ENCODE measurements around the gene ZNF496. TPM values are rescaled to one million over a fixed set of nuclear protein-coding genes. Genes with fewer than 3 reads are reported as not detected.
A peak's percentile ranks its signal among the peaks of the same experiment; 100 is the strongest.

ZNF496 gene
- 66.5 and 72.9 TPM in 2 replicates for total RNA-seq (2021)
- long read RNA-seq, full-length matches to known transcripts = 14 of 247 reads
- long read RNA-seq, partial matches to known transcripts = 21 of 247 reads
- long read RNA-seq, other reads (novel, unspliced or antisense) = 212 of 247 reads

DNA sequence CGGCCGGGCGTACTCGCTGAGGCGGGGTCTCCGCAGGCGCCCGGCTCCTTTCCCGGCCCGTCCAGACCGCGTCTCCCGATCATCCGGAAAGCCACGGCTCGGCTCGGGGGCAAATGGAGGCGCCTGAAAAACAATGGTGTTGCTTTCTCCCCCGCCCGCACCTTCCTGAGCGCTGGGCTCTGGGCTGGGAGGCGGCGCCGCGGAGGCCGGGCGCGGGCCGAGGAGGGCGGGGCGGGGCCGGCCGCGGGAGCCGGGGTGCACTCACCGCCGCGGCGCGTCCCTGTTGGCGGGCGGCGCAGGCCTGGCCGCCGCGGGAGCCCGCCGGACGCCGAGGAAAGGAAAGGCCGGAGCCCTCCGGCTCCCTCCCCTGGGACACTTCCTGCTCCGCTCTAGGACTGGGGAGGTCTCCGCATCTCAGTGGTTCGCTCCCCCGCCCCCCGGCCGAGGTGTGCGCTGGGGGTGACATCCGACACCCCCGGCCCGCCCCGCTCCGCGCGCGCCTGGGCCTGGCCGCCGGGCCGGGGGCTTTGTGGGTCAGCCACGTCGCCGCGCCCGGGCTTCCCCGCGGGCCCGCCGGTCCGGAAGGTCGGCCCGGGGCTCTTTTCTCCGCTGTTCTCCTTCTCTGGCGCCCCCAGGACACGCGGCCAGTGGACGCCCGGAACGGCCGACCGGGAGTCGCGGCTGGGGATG lies at the start of gene ZNF496:
ZNF496 (minus strand) TSS at position 343 of the 690 bp plus-strand sequence. CDS start 2,289 bp downstream, outside the sequence.
- no peak within 1 kb of the TSS for H2AFZ ChIP-seq (ENCODE audit: low read length)
- WGBS (ENCODE audit: extremely low coverage, insufficient read length, low lambda C conversion rate) = no CpG with 5 or more reads among the region's 93 CpGs

More for the DNA sequence above, at the start of gene ZNF496:
- Histone ChIP-seq H4K20me1 (ENCODE audit: control insufficient read depth, insufficient read depth, insufficient read length) (no peaks in the 10 kb centered on the region), H4K91ac (ENCODE audit: insufficient read length, low read depth, low read length) (no peak within 1 kb of the TSS), H3K27ac (ENCODE audit: insufficient read length, low read depth, low read length) (no peak within 1 kb of the TSS), H2BK12ac (ENCODE audit: insufficient read length, low read depth, low read length) (no peak within 1 kb of the TSS), H3K79me1 (ENCODE audit: insufficient read depth, low read depth, low read length, poor library complexity, severe bottlenecking) (peaks cover 8% of the 10 kb centered on the region), H3K9me3 (ENCODE audit: control insufficient read depth, low read depth, low read length) (no peaks in the 10 kb centered on the region), H2BK120ac (ENCODE audit: low read depth, low read length, poor library complexity, severe bottlenecking) (no peak within 1 kb of the TSS), H3K56ac (ENCODE audit: insufficient read length, low read depth, low read length) (no peak within 1 kb of the TSS), H4K5ac (ENCODE audit: insufficient read length, low read depth, low read length) (no peak within 1 kb of the TSS), H3K79me2 (ENCODE audit: insufficient read depth, low read length) (peaks cover 17% of the 10 kb centered on the region; the same call in 1 of the 2 replicates), H2AK5ac (ENCODE audit: insufficient read length, low read length) (no peak within 1 kb of the TSS), H3K4me2 (ENCODE audit: insufficient read depth, insufficient read length, low read length) (peak within 1 kb of the TSS; percentile 83), H3K14ac (ENCODE audit: insufficient read depth, low read length) (peak within 1 kb of the TSS; percentile 91), H3K4ac (ENCODE audit: low read depth, low read length) (no peak within 1 kb of the TSS; the same call in 1 of the 2 replicates), H3K9ac (ENCODE audit: extremely low read depth, insufficient read length, low read length) (peak within 1 kb of the TSS; percentile 83), H4K8ac (replicated peaks; ENCODE audit: insufficient read length, low read depth, low read length) (no peak within 1 kb of the TSS), H2BK5ac (ENCODE audit: insufficient read length, low read length) (no peak within 1 kb of the TSS), H3T11ph (ENCODE audit: low read length) (no peak within 1 kb of the TSS), H3K23me2 (ENCODE audit: insufficient read length, low read depth, low read length, poor library complexity, severe bottlenecking) (peaks cover 10% of the 10 kb centered on the region), H2BK15ac (ENCODE audit: low read depth, low read length) (no peak within 1 kb of the TSS), H2BK20ac (ENCODE audit: low read depth, low read length, poor library complexity, severe bottlenecking) (no peak within 1 kb of the TSS), H3K18ac (ENCODE audit: insufficient read length, low read depth, low read length) (peak within 1 kb of the TSS; percentile 61), H3K23ac (ENCODE audit: insufficient read length, low read depth, low read length) (no peak within 1 kb of the TSS), H3K27me3 (ENCODE audit: insufficient read depth, low read length) (no peaks in the 10 kb centered on the region), H3K4me1 (ENCODE audit: insufficient read depth, low read length) (peaks cover 16% of the 10 kb centered on the region)
- Mint-ChIP-seq H3K27ac (peak within 1 kb of the TSS in 2 of 3 experiments; percentile 92 to 96; a peak in 5 of 7 replicates), H3K36me3 (ENCODE audit: insufficient read depth in 1 of 3, low read depth in 3 of 3) (peaks cover 48 to 63% (median 58%) of the 10 kb centered on the region in 3 experiments), H3K27me3 (ENCODE audit: low read depth) (peaks cover 2% of the 10 kb centered on the region; the same call in 1 of the 2 replicates), H3K4me1 (peaks cover 47 to 48% of the 10 kb centered on the region in 2 experiments), H3K9me3 (no peaks in the 10 kb centered on the region), H3K4me3 (peak within 1 kb of the TSS; percentile 83 to 93)
- TF ChIP-seq, protein P1, sequence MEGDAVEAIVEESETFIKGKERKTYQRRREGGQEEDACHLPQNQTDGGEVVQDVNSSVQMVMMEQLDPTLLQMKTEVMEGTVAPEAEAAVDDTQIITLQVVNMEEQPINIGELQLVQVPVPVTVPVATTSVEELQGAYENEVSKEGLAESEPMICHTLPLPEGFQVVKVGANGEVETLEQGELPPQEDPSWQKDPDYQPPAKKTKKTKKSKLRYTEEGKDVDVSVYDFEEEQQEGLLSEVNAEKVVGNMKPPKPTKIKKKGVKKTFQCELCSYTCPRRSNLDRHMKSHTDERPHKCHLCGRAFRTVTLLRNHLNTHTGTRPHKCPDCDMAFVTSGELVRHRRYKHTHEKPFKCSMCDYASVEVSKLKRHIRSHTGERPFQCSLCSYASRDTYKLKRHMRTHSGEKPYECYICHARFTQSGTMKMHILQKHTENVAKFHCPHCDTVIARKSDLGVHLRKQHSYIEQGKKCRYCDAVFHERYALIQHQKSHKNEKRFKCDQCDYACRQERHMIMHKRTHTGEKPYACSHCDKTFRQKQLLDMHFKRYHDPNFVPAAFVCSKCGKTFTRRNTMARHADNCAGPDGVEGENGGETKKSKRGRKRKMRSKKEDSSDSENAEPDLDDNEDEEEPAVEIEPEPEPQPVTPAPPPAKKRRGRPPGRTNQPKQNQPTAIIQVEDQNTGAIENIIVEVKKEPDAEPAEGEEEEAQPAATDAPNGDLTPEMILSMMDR (conservative IDR thresholded peaks at IDR 0.05) = no peak
- DNase-seq = peak; percentile 89

All from H9 (cell line).